Dermis blood vessel endothelial cell (primary cell): ENCODE results near the gene RTN4RL2. TPM values are rescaled to one million over a fixed set of nuclear protein-coding genes. Genes with fewer than 3 reads are reported as not detected.

Experiments
- DNase-seq: peaks from one replicate; pipeline ENCODE4 v3.0.0; 2010
- total RNA-seq: library from RNA; depleted of rRNA; stranded (reverse); fragments of >200 nt; gene quantifications from 2 replicates; pipeline ENCODE4 v1.2.3, GENCODE V29; 2014

Gene RTN4RL2
- total RNA-seq, 1 donor from 2014 or later, result 0.51 TPM

DNA sequence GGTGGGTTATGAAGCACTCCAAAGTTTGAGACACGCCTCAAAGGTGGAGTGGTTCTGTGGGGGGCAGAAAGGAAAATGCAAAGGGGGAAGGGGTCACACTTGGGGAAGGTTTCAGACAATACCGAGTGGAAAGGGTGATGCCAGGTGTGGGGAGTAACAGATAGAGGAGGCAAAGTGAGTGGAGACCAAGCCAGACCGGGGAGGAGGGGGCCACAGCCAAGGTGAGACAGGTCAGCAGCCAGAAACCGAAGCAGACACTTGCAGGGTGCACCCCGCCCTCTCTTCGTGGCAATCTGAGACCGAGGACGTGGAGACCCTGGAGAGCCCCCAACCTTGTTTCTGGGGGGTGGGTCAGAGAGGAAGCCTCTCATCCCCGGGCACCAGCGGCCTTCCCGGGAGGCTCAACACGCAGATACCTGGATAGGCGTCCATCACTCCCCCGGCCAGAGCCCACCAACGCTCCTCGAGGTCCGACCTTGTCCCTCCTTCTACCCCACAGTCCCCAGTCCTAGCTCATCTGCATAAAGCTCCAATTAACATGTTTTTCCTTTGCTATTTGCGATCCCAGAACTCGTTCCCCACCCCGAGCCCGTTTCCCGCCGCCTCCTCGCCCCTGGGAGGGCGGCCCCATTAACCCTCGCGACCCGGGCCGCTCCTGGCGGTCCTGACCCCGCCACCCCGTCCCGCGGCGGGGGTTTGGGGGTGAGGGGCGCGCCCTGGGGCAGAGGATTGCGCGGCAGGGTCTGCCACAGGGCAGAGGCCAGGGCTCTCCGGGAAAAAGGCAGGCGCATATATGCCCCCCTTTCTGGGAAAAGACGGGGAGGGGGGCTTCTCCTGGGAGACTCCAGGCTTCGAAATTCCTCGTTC, 21.8 kb downstream of the RTN4RL2 start:
- DNase-seq, result no peak

DNA sequence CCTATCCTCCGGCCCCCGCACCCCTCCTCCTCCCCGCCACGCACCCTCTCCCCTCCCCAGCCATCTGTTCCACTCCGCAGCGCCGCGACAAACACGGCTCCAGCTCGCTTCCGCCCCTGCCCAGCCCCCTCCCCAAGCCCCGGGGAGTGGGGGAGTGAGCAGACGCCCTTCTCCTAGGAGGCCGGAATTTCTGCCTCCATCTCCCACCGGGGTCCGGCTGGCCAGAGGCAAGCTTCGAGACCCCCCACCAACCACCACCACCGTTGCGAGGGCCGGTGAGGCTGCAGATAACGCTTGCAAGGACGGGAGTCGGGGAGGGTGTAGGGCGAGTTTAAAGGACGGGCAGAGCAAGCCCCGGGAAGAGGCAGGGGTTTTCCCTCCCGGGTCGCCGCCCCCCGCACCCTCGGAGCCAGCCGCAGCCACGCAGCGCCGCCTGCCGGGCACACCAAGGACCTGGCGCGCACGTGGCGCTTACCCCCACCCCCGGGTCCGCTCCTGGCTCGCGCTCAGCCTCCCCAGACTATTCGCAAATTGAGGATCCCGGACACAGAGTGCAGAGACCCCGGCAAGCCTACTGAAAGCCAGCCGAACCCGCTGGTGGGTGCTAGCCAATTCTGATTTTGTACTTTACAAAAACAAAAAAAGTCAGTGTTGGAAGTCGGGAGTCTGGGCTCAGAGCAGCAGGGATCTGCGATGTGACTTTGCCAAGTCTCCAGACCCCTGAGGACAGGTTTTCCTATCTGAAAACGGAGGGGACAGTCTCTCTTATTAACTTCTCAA, 22.6 kb downstream of the RTN4RL2 start:
- peak; percentile 62 for DNase-seq

DNA sequence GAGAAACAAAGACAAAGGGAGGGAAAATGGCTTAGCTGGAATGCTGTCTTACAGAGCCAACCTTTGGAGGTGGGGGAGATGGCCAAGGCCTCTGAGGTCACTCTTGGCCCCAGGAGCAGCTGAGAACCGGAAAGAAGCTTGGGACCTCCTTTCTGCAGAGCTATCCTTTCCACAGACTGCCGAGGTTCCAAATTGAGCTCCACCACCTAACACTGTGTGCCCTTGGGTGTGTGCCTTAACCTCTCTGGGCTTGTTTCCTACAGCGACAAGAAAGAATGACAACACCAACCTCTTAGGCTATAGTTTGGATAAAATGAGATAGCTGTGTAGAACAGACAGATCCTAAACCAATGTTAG, 23.2 kb downstream of the RTN4RL2 start:
- no peak for DNase-seq

DNA sequence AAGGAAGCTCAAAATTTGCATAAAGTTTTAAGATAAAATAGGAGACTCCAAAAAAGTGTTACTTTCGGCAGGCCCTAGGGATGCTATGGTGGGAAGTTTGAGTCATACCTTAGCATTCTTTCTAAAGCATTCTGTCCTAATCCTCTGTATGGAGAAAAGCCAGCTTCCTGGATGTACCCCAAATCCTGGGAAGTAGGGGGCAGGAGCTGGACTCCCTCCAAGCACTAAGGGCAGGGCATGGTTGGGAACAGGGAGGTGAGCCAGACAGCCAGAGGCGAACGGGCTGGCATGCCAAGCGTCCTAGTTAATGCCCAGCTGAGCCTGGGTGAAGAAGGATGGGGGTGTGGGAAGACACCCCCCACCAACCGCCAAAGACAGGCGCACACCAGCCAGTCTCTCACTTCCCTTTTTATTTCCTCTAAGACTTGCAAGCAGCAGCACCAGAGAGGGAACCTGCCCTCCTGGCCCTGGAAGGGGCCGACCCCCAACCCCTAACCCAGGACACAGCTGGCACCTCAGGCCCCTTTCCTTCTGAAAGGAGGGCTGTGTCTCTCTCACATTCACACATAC, 23.9 kb downstream of the RTN4RL2 start:
- no peak for DNase-seq

- DNase-seq, result no peak
Observed at GRCh38 chr11:57485217-57485990, 25.1 kb downstream of the RTN4RL2 start.

GRCh38 chr11:57487021-57487778, 26.9 kb downstream of the RTN4RL2 start:
- DNase-seq, result no peak

DNA sequence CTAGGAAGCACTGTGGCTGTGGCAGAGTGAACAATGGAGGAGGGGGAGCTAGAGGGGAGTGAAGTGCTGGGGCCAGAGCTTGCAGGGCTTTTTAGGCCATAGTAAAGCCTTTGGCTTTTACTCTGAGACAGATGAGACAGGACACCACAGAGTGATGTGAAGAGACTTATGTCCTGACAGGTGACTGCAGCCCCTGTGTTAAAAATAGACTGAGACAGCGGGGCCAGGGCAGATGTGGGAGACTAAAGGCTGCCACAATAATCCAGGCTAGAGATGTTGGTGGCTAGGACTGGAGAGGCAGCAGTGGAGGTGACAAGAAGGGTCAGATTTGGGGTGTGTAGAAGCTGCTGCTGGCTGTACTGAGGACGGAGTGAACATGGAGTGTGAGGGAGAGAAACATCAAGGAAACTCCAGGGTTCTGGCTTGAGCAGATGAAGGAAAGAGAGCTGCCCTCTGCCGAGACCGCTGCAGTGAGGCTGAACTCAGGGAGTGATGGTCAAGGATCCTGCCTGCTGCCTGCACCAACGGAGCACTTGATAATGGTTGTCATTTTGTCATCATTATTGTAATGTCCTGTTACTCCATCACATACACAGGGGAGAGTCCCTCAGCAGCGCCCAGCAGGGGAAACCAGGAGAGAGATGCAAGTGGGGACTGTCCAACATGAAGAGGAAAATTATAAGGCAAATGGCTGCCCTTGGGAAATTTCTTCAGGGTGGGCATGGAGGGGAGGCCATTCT, 27.8 kb downstream of the RTN4RL2 start:
- no peak for DNase-seq

- DNase-seq, result no peak
Observed at GRCh38 chr11:57490456-57491248, 30.3 kb downstream of the RTN4RL2 start.

GRCh38 chr11:57491371-57492061, 31.2 kb downstream of the RTN4RL2 start:
- peak; percentile 68 for DNase-seq

DNA sequence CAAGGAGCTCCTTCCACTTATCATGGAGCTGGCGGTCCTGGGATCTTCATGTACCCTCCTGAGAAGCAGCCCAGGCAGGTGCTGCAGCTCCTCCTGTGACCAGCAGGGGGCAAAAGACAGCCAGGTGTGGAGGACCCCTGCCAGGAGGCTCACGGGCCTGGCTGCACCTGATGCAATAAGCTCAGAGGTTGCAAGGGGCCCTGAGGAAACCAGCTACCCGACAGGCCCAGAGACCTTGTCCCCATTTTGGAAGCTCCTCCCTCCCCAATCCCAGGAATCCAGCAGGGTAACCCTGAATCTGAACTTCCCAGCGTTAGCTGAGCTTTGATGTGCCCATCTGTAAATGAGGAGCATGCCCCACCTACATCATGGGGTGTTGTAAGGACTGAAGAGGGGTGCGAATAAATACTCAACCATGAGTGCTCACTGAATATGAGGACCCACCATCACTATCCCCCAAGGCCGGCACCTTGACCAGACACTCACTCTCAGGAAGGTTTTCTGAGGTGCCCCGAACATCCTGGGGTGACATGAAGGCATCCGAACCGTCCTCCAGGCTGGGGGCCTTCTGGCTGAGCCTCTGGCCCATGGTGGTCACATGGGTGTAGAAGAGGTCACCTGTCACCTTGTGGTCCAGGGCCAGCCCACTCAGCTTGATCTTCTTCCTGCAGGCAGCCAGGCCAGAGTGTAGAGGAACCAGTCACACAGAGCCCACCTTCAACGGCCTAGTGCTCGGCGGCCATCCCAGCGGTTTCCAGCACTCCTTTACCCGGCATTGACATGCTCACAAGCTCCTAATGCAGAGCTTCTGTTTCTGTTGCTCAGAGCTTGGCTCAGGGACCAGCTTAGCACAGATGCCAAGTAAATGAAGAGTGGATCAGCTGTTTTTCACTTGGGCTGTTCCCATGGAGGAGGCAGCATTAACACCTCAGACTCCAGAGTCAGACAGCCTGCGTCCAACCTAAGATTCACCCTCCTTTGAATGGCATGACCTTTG, 33.5 kb downstream of the RTN4RL2 start:
- DNase-seq, result peak; percentile 67

DNA sequence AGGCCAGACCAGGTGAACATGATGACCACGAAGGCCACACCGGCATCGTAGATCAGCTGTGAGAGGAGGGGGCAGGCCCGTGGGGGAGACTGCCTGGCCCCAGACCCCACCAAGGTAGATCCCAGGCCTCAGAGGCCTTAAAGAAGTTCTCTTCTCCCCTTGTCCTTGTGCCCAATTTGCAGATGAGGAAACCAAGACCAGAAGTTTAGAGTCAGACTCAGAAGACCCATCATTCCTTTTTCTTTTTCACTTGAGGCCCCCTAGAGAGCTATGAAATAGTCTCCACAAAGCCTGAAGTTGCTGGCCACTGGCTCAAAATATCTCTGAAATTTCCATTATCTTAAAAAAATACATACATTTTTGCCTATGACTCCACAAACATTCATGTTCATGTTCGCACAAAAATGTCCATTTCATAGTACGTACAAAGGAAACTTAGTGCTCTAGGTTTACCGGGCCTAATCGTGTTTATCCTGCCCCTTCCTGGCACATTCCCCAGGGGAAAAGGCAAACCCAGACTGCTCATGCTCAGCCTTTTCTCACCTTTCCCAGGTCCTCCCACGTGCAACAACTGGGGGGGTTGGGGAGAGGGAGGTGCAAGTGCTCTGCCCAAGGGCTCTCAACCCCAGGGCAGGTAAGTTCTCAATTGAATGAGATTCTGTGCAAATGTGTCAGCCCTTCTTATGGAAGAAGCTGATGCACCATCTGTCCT, 35.9 kb downstream of the RTN4RL2 start:
- no peak for DNase-seq

DNA sequence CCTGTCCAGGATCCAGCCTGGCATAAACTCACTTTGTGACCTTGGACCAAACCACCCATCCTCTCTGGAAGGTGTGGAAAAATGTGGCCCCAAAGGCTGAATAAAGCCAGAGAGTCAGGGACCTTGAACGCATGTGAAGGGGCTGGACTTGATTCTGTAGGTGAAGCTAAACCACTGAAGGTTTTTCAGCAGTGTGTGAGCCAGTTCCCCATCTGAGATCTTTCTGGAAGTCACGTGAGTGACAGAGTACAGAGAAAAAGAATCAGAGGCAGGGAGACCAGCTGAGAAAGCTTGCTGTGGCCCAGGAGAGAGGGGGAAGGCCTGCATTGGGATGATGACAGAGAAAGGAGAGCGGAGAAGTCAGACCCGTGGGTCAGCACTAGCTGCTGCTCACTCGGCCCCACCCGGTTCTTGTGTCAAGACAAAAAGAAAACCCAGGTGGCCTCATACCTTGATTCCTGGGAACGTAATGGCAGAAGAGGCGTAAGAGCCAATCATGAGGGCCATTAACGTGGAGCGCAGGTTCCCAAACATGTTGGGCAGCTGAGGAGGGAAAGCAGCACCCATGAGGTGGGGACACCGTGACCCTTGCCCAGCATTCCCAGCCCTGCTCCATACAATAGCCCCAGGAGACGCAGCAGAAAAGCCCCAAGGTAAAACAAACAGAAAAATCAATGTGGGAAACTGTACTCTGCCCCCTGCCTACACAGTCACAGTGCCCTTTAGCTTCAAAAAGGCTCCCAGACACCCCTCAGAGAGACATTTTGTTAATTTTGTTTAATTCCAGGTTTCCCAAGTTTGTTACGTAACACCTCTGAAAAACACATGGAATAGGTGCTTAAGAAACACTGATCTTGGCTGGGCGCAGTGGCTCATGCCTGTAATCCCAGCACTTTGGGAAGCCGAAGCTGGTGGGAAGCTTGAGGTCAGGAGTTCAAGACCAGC, 37.2 kb downstream of the RTN4RL2 start:
- no peak for DNase-seq

GRCh38 chr11:57498540-57498939, 38.2 kb downstream of the RTN4RL2 start:
- DNase-seq, result no peak

DNA sequence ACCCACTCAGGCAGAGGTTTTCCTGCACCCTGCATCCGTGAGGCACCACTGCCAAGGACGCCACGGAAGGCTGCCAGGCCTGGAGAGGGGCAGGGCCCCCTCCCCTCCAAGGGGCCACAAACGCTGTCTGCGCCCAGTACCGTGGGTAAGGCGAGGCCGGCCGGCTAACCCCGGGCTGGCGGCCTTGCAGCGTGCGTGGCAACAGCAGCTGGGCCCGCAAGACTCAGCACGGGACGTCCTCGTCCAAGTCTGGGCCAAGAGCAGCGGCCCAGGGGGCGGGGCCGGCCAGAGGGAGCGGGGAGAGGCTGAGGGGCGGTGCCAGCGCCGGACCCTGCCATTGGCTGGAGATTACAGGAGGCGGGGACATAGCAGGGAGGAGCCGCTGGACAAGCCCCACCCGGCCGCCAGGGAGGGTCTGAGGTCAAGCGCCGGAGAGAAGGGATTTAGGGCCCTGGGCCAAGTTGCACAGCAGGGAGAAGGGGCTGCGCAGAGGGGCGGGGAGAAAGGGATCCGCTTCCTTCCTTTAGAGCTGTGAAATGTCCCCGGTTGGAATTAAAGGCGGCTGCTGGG, 39.2 kb downstream of the RTN4RL2 start:
- DNase-seq, result peak; percentile 92

GRCh38 chr11:57499983-57500461, 39.7 kb downstream of the RTN4RL2 start:
- DNase-seq, result peak; percentile 20

DNA sequence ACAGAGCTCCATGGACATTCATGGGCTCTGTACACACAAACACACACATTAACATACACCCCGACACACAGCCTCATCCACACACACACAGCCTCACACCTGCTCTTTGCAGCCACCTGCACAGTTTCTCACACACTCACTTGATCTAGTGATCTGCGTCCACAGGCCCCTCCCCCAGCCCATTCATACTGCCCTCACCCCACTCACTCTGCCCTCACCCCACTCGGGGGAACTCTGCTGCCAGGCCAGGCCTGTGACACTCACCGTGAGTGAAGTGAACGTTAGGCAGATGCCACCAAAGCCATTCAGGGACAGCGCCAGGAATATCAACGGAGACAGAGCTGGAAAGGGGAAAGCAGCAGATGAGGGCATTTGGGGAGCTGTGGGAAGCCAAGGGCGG, 40.2 kb downstream of the RTN4RL2 start:
- DNase-seq, result no peak
